Fibroblast of skin of abdomen (primary cell): ENCODE results near the gene CD300LF.

ENCODE experiments used
- DNase-seq: peaks from one replicate; pipeline ENCODE4 v3.0.0-alpha.2; 2013

CD300LF gene

DNA sequence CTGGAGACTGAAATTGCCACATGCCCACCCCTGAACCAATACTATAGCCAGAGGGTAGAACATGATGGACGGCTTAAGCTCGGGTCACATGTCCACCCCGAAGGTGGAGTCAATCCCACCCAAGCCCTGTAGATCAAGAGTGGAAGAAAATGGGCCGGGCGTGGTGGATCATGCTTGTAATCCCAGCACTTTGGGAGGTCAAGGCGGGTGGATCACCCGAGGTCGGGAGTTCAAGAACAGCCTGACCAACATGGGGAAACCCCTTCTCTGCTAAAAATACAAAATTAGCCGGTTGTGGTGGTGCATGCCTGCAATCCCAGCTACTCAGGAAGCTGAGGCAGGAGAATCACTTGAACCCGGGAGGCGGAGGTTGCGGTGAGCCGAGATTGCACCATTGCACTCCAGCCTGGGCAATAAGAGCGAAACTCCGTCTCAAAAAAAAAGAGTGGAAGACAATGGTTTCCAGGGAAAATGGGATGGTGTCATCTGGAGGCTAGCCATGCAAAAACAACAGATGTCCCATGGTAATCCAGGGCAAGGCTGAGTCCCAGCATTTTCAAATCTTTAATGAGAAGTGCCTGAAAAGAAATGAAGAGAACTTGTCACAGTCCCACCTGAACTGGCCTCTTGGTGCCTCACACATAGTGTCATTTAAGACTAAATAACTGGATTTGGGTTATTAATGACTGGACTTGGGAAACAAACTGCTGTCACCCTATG is 30.1 kb downstream of the CD300LF start:
- DNase-seq: no peak

DNA sequence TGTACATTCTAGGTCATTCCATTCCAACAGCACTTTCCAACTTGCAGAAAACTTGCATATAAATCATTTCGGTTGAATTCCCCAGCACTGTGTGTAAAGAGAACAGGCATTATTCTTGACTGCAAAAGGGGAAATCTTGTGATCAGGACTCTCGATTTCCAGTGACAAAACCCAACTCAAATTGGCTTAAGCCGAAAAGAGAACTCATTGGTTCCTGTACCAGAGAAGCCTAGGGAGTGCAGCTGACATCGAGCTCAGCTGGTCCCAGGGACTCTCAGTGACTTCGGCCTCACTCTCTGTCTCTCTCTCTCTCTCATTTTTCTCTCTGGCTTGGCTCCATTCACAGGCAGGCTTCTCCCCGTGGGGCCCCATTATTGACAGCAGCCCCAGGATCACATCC is 30.7 kb downstream of the CD300LF start:
- DNase-seq: no peak

DNA sequence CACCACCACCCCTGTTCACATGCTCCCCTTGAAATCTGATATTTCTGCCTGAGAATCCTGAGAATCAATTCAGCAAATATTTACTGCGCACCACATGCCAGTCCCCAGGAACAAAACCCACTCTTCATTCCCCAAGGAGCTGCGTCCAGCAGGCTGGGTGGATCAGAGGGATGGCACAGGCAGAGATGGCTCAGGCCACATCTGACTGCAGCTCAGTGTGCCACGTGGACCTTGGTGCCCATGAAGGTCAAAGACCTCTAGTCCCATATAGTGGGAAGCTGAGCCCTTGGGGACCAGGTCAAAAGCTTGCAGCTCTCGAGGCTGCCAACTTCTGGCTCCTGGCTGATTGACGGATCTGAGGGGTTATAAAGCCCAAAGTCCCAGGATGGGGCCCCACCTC is 31.8 kb downstream of the CD300LF start:
- no peak for DNase-seq

DNA sequence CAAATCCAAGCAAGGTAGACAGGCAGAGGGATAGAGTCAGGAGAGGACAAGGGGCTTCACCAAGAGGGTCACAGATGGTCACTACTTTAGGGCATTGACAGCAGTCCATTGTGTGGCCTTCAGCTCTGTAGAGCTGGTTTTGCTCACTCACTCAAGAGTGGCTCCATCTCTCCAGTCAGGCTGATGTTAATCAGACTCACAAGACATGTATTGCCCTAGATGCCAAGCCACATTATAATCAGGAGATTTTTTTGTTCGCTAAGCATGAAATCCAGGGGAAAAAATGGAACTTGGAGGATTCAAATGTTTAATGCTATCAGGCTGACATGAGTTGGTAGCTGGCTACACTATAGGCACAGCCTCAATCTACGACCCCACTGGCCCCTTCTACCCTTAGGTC is 32.5 kb downstream of the CD300LF start:
- DNase-seq: no peak

DNA sequence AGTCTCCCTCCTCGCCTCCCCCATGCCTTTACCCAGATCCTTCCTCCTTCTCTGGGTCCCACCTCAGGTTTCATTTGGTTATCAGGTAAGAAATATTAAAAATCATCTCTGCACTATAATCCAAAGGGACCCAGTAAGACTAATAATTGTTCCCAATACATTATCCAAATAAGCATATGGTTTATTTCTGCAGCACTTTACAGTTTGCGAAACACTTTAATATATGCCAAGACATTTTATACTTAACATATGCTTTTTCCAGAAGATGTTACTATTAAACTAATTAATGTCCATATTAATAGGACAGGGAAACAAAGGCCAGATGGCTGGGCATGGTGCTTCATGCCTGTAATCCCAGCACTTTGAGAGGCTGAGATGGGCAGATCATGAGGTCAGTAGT is 33.3 kb downstream of the CD300LF start:
- DNase-seq: no peak

DNA sequence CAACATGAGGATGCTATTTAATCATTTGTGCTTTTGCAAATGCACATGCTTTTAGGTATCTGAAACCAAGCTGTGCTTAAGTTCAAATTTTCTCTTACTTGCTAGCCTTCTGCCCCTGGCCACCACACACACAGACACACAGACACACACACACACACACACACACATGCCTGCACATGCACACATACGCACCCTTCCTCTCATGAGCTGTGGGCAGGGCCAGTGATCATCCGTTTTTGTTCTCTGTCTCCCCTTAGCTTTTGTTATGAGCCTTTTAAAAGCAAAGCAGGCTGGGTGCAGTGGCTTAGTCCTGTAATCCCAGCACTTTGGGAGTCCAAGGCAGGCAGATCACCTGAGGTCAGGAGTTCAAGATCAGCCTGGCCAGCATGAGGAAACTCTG is 34.2 kb downstream of the CD300LF start:
- no peak for DNase-seq

DNA sequence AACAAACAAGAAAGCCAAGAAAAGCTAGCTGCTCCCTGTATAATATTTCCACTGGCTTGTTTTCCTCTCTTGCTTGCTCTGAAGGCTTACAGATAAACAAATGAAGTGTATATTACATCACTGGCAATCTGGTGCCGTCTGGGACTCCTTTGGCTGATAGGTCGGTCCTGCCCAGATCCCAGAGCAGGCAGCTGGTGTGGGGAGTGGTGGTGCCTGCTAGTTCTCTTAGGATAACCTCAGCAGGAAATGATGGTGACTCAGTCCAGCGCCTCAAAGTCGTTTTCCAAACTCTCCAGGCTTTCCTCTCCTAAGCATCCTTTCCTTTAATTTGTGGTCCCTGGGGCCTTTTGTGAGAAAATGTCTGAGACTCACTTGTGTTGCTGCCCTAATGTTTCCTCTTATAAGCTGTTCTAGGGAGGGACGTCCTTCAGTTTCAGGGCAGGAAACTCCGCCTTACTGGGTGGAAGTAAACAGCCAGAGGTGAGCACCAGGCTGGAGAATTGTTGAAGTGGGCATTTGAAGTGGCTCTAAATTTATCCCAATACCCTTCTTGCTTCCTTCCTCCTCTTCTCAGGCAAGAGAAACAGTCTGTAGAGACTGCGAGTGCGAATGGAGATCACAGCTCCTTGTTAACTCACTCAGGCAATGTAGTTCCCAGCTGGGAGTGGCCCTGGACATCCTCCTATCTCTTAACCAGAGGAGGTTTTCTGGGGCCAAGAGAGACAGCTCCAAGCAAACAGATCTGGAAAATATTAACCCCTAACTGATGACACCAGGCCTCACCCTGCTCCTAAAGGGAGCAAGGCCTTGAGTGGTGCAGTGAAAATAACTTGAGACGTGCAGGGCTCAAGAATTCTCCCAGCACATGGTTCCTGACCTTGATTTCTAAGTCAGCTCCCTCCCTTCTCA is 34.9 kb downstream of the CD300LF start:
- no peak for DNase-seq

DNA sequence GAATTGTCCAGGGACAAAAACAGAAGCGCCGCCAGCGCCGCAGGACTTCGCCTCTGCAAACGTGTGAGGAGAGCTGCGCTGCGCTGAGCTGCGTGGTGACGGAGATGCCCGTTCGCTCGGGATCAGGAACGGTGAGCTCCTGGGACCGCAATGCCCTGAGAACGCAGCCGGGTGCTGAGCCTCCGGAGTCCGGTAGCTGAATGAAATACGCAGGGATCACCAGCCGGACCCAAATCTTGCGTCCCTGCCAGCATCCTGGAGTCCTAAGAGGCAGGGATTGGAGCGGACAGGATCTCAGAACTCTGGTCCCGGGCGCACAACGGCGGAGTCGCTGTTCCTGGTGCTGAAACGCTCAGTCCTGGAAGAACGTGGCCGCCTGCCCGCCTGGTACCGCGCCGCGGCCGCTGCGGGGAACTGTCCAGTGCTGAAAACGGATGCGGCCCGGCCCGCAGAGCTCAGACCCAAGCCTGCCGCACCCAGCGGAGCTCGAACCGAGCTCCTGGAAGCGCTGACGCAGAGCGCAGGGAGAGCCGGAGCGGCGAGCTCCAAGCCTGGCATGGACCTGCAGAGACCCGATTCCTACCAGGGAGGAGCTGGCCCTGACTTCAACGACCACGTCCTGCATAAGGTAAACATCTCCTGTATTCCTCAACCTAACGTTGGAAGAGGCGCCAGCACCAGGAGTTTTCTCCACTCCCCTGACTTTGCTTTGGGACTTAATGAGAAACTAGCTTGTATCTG is 41.5 kb downstream of the CD300LF start:
- peak; percentile 75 for DNase-seq

DNA sequence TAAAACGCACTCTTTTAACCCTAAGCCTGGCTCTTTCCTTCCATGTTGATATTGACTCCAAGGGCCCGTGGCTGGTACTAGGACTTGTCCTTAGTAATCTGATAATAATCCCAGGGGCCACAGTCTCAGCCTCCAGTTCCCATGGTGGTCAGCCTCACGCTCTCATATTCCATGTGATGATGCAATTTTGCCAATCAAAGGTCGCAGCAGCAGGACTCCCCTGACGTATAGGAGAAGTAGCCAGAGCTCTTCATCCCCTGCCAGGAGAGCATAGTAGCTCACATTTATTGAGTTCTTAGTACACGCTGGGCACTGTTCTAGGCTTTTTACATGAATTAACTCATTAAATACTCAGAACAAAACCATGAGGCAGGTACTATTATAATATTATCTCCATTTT is 42.4 kb downstream of the CD300LF start:
- no peak for DNase-seq

DNA sequence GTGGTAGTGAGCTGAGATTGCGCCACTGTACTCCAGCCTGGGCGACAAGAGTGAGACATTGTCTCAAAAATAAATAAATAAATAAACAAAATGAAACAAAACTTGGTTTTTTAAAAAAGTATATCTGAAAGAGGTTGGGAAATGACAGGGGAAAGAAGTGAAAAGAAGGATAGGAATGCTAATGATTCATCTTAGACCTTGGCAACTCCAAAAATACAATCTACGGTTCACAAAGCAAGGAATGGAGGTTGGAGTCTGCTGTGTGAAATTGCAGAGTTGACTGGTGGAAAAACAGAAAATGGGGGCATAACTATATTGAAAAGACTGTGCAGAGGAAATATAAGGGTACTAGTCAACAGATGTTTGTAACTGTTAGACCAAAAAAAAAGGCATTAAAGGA is 49.2 kb downstream of the CD300LF start:
- DNase-seq: no peak

DNA sequence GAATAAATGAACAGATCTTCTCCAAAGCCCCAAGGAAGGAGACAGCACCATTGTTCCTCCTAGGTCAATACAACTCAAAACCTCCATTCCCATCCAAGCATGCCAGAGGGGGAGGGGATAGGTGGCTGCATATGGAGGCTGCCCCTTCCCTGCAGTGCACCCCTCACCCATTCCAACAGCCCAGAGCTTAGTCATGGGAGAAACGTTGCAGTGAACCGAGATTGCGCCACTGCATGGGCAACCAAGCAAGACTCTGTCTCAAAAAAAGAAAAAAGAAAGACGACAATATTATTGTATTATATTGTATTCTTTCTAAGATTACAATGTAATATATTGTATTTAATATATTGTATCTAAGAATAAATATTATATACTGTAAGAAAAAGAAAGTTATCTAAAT is 52.8 kb downstream of the CD300LF start:
- no peak for DNase-seq

DNA sequence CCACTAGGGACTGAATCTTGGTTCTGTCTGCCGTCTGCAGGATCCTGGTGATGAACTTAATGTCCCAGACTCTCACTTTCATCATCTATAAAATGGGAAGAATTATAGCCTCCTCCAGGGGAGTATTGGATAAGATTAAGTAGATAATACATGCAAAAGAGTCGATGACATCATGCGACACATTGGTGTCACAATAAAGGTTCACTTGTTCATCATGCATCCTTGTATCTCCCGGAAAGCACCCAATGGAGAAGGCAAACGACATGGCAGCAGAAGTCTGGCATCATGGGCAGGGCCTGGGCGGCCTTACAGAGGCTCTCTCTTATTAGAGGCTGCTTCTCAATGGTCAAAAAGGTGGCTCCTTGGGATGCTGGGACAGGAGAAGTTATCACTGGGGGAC is 54.1 kb downstream of the CD300LF start:
- DNase-seq: no peak

DNA sequence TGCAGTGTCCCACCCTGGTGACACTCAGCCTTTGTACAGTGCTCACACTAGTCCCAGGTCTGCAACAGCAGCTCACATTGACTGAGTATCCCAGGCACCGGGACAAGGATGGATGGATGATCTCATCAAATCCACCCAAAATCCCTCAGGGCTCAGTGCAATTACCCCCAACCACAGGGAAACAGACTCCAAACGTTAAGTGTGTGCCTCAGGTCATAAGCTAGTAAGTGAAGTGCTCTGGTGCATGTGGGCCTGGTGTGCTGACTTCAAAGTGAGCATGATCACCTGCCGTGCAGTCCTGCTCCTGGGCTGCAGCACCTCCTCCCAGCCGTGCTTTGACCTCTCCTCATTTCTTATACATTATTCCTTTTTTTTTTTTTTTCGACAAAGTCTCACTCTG is 58.0 kb downstream of the CD300LF start:
- DNase-seq: no peak

DNA sequence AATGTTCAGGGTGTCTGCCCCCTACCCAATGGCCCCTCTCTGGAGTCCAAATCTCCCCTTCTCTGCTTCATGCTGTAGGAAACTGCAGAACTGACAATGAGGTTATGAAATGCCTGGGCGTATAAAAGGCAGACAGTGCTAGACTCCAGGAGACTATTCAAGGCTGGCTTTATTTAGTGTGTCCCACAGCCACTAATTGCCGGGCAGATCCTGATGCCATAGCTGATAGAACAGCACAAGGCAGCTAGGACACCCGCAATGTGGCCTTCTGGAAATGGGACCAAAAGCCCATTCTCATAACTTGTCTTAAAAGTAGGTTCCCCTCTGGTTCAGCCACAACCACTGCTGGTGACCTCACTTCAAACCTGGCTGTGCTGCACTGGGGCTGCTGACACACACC is 60.7 kb downstream of the CD300LF start:
- DNase-seq: no peak

DNA sequence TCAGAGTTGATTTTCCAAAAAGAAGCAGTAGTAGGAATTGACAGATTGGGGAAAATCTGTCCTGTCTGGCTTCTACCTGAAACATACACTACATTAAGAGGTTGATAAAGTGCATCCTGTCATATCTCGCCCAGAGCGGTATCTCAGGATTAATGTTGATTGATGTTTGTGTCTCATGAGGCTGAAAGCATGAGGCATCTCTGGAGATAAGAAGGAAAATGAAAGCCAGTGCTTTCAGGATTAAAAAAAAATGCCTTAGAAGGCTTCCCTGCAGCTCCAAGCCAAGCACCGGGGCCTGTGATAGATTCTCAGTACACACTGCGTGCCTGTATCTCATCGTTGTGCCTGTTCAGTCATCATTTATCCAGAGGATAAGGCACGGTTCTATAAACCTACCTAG is 62.8 kb downstream of the CD300LF start:
- no peak for DNase-seq

DNA sequence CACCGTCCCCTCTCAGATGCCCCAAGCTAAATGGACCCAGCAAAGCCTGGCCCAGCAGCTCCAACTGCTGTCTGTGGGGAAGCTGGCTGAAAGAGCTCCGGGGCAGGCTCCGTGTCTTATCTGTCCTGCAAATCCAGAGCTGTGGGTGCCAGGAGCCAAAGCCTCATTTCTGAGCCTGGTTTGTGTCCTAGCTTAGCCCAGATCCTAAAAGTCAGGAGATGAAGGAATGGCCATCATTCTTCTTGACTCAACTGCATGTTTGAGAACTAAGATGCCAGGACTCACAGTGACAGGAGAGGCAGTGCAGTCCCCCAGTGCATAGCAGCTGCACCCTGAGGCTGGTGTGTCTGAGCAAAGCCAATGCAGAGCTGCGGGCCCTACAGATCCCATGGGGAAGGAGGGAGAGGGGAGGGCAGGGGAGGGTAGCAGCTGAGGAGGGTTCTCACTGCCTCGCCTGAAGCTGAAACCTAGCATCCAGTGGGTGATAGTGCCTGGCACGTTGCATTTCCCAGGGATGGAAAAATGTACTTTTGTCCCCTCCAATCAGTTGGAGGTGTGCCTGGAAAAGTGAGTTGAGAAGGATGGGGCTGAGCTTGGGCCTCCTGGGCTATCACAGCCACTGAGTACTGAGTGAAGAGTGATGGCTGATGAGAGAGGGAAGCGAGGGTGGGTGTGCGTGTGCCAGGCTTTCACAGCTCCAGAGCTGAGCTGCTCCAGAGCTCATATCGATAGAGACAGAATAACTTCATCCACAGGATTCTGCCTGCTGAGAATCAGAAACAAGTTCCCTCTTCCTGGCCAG is 64.7 kb downstream of the CD300LF start:
- no peak for DNase-seq

DNA sequence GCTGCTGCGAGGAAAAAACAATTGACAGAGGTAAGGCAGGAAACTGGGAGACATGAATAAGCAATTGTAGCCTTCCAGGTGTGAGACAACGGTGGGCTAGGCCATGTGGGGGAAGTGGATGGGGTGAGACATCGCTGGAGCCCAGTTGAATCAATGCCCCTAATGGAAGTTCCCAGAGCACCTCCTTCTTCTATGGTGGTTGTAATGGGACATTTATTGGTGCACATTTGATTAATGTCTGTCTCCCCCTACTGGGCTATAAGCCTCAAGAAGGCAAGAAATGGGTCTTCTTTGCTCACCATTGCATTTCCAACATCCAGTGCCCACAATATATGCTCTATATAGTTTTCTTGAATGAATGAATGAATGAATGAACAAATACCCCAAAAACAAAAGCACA is 66.5 kb downstream of the CD300LF start:
- no peak for DNase-seq

DNA sequence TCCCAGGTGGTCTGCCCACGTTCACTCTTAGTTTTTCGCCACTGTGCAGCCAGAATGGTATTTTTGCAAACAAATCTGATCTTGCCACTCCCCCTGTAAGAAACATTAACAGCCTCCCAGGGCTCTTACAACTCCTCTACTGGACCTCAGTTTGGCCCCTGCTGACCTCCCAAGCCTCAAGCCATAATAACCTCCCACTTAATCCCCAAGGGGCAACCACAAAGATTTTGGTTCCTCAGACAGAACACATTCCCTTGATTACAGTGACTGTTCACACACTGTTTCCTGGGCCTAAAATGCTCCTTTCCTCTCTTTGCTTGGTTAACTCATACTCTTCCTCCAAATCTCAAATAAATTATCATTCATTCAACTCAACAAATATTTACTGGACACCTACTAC is 67.7 kb downstream of the CD300LF start:
- no peak for DNase-seq

DNA sequence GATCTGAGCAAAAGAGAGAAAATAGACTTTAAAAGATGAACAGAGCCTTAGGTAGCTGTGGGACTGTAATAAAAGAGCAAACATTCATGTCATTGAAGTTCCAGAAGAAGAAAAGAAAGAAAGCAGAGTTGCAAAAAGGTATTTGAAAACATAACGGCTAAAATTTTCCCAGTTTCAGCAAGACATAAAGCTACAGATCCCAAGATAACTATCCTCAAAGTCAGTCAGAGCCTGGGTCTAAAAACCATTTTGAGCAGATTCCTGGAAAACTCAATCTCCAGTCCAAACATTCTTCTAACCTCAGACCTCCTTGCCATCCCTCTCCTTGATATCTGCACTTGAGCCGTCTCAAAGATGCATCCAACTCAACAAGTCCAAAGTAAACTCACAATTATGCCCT is 68.3 kb downstream of the CD300LF start:
- no peak for DNase-seq
